SK-N-SH (cell line): ENCODE data around the gene BAIAP3. TPM values are rescaled to one million over a fixed set of nuclear protein-coding genes. Genes with fewer than 3 reads are reported as not detected.

Source experiments
- CTCF ChIA-PET: fragments of 300-600, 350-600 bp; formaldehyde crosslinking; extraction: SDS; loops from one replicate; lab custom pipeline; 2021; lab: Yijun Ruan, JAX
- POLR2A ChIA-PET: fragments of 350-600 bp; sonication (Branson Sonifier 250); formaldehyde crosslinking; extraction: SDS; loops from one replicate; lab custom pipeline; 2020; ENCODE audit warnings: antibody characterized with exemption, inconsistent platforms; lab: Yijun Ruan, JAX
- DNase-seq: peaks from one replicate; pipeline ENCODE4 v3.0.0; 2012
- H2AFZ ChIP-seq: fragments of 200-600 bp; sonication (generic); 2 replicates; pipeline ENCODE4 v1.8.1; 2016; ENCODE audit warnings: antibody characterized with exemption, mild to moderate bottlenecking, low read depth
- H3F3A ChIP-seq: fragments of 200-600 bp; sonication (generic); replicated peaks from 2 replicates; pipeline ENCODE3; 2016; ENCODE audit warnings: antibody characterized with exemption, mild to moderate bottlenecking; ENCODE audit not compliant: insufficient read depth
- H3K27ac ChIP-seq, 2 experiments: fragments of 200-500 bp in 1 of 2; fragments of 200-600 bp in 1 of 2; sonication (Bioruptor generic) in 1 of 2; sonication (generic), shearing (Covaris generic) in 1 of 2; 2 replicates each; pipeline versions ENCODE4 v1.5.1 to v1.6.1; 2014 to 2016; ENCODE audit warnings: low read depth in 2 of 2, inconsistent platforms in 1 of 2, low read length in 1 of 2, mild to moderate bottlenecking in 1 of 2, mixed read lengths in 1 of 2
- H3K27me3 ChIP-seq: fragments of 200-600 bp; sonication (generic), shearing (Covaris generic); 2 replicates; pipeline ENCODE4 v1.6.1; 2016; ENCODE audit warnings: mixed run types; ENCODE audit not compliant: insufficient read depth
- H3K36me3 ChIP-seq, 2 experiments: fragments of 200-500 bp in 1 of 2; fragments of 200-600 bp in 1 of 2; sonication (Bioruptor generic) in 1 of 2; sonication (generic) in 1 of 2; replicated peaks in 1 of 2; 2 replicates each; pipeline versions ENCODE3 to v1.5.1; 2014 to 2016; ENCODE audit warnings: low read length in 1 of 2, mild to moderate bottlenecking in 1 of 2; ENCODE audit not compliant: insufficient read depth in 2 of 2, control insufficient read depth in 1 of 2
- H3K4me1 ChIP-seq, 2 experiments: fragments of 200-500 bp in 1 of 2; fragments of 200-600 bp in 1 of 2; sonication (Bioruptor generic) in 1 of 2; sonication (generic), shearing (Covaris generic) in 1 of 2; 2 replicates each; pipeline versions ENCODE4 v1.5.1 to v1.6.1; 2014 to 2016; ENCODE audit warnings: low read depth in 1 of 2, low read length in 1 of 2, mixed run types in 1 of 2; ENCODE audit not compliant: insufficient read depth in 2 of 2, control insufficient read depth in 1 of 2
- H3K4me2 ChIP-seq: fragments of 200-600 bp; sonication (generic), shearing (Covaris generic); 2 replicates; pipeline ENCODE4 v1.6.1; 2017; ENCODE audit warnings: mixed run types
- H3K4me3 ChIP-seq, 2 experiments: fragments of 200-500 bp in 1 of 2; fragments of 200-600 bp in 1 of 2; sonication (Bioruptor generic) in 1 of 2; sonication (generic), shearing (Covaris generic) in 1 of 2; 2 replicates each; pipeline versions ENCODE4 v1.5.1 to v1.8.1; 2014 to 2016; ENCODE audit warnings: low read depth in 2 of 2, inconsistent platforms in 1 of 2, low read length in 1 of 2, mild to moderate bottlenecking in 1 of 2, mixed read lengths in 1 of 2, moderate library complexity in 1 of 2
- H3K79me2 ChIP-seq: fragments of 200-600 bp; sonication (generic); 2 replicates; pipeline ENCODE4 v1.8.1; 2017; ENCODE audit warnings: mild to moderate bottlenecking; ENCODE audit not compliant: insufficient read depth
- H3K9ac ChIP-seq: fragments of 200-600 bp; sonication (generic); 2 replicates; pipeline ENCODE4 v1.6.1; 2017; ENCODE audit warnings: mixed run types
- H3K9me2 ChIP-seq: fragments of 200-600 bp; sonication (generic); 2 replicates; pipeline ENCODE4 v1.6.1; 2017; ENCODE audit warnings: mixed run types
- H3K9me3 ChIP-seq: fragments of 200-600 bp; sonication (generic); 2 replicates; pipeline ENCODE4 v1.6.1; 2017; ENCODE audit warnings: mixed run types, mild to moderate bottlenecking, moderate library complexity
- H4K20me1 ChIP-seq: fragments of 200-600 bp; sonication (generic); 2 replicates; pipeline ENCODE4 v1.6.1; 2017; ENCODE audit warnings: mild to moderate bottlenecking, mixed run types; ENCODE audit not compliant: insufficient read depth
- ELF1 ChIP-seq: IDR thresholded peaks from 2 replicates; pipeline ENCODE4 v1.4.0; 2012
- FOSL2 ChIP-seq: IDR thresholded peaks from 2 replicates; pipeline ENCODE4 v1.4.0; 2012; ENCODE audit warnings: low read depth, mild to moderate bottlenecking, moderate library complexity, borderline replicate concordance
- GABPA ChIP-seq: IDR thresholded peaks from 2 replicates; pipeline ENCODE4 v1.4.0; 2012; ENCODE audit warnings: low read depth, mild to moderate bottlenecking
- GATA2 ChIP-seq: sonication (generic); formaldehyde crosslinking; IDR thresholded peaks from 2 replicates; pipeline ENCODE4 v1.5.0; 2020; ENCODE audit warnings: mild to moderate bottlenecking, missing genetic modification reagents
- MEF2A ChIP-seq: IDR thresholded peaks from 2 replicates; pipeline ENCODE4 v1.4.0; 2012; ENCODE audit warnings: low read depth, borderline replicate concordance
- NFIC ChIP-seq: IDR thresholded peaks from 2 replicates; pipeline ENCODE4 v1.4.0; 2012; ENCODE audit warnings: borderline replicate concordance
- NRF1 ChIP-seq: IDR thresholded peaks from 2 replicates; pipeline ENCODE4 v1.6.1; 2012; ENCODE audit warnings: low read depth, mild to moderate bottlenecking, low read length
- POLR2AphosphoS5 ChIP-seq: IDR thresholded peaks from 2 replicates; pipeline ENCODE4 v1.6.1; 2012; ENCODE audit warnings: low read depth, low read length
- RAD21 ChIP-seq: IDR thresholded peaks from 2 replicates; pipeline ENCODE4 v1.6.1; 2012; ENCODE audit warnings: mild to moderate bottlenecking, low read length
- RCOR1 ChIP-seq: fragments of 150-350 bp; IDR thresholded peaks from 2 replicates; pipeline ENCODE4 v1.6.1; 2017; ENCODE audit warnings: antibody characterized with exemption, low read length
- RFX5 ChIP-seq: IDR thresholded peaks from 2 replicates; pipeline ENCODE4 v1.6.1; 2012; ENCODE audit warnings: mild to moderate bottlenecking, improper control_type of control experiment, low read length
- YY1 ChIP-seq: IDR thresholded peaks from 2 replicates; pipeline ENCODE4 v1.4.0; 2012; ENCODE audit warnings: low read depth, mild to moderate bottlenecking
- WGBS: methylation state at CpG from one replicate; pipeline ENCODE4 v1.1.6; 2017; ENCODE audit warnings: low lambda C conversion rate; 5-methylcytosine and 5-hydroxymethylcytosine counted together
- polyA plus RNA-seq, 3 experiments: library from polyadenylated mRNA; depleted of rRNA; stranded (reverse); fragments of >200 nt; gene quantifications; 2 replicates each; pipeline ENCODE4 v1.2.3, GENCODE V29; 2012
- TF ChIP-seq, protein P1 (sequence below): fragments of 200-600 bp; sonication (generic); IDR thresholded peaks from 2 replicates; pipeline ENCODE4 v1.6.1; 2017; ENCODE audit warnings: antibody characterized with exemption, mild to moderate bottlenecking, moderate library complexity
- TF ChIP-seq, protein P2 (sequence below): IDR thresholded peaks from 2 replicates; pipeline ENCODE4; 2012
- TF ChIP-seq, protein P3 (sequence below): fragments of 150-350 bp; IDR thresholded peaks from 2 replicates; pipeline ENCODE4 v1.6.1; 2017; ENCODE audit warnings: antibody characterized with exemption, low read length, low read depth, borderline replicate concordance
- TF ChIP-seq, protein P4 (sequence below): IDR thresholded peaks from 2 replicates; pipeline ENCODE4 v1.4.0; 2012; ENCODE audit warnings: low read depth, borderline replicate concordance
- TF ChIP-seq, protein P5 (sequence below): IDR thresholded peaks from 2 replicates; pipeline ENCODE4 v1.4.0; 2012; ENCODE audit warnings: low read depth

The BAIAP3 gene
- polyA plus RNA-seq, 1 of the 3 experiments (the other 2 are of a cell fraction): 1.1 TPM

DNA sequence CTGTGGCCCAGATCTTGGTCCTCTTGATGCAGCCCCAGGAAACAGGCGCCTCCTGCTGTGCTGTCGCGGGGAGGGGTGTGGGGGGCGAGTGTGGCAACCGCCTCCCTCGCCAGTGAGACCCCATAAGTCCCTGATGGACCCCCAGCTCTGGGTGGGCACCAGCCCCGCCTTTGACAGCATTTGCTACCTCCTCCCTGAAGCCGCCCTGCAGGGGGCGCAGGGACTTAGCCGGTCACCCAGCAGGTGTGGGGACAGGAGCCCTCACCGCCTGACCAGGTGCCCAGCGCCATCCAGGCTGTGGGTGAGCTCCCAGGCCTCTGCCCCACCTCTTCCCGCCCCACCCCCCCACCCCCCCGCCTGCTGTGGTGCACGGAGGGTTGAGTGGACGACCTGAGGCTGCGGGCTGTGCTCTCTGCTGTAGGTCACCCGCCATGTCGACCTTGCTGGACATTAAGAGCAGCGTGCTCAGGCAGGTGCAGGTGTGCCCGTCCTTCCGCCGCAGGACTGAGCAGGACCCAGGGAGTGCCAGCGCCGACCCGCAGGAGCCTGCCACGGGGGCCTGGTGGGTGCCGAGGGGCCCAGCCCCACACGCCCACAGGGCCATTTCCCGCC lies 4.8 kb downstream of the BAIAP3 start:
- H3K27ac ChIP-seq: no peak overlapping the region
- H2AFZ ChIP-seq: no peak overlapping the region
- H4K20me1 ChIP-seq: no peaks in the 10 kb centered on the region
- no peaks in the 10 kb centered on the region for H3K9me2 ChIP-seq
- H3K4me2 ChIP-seq: no peak overlapping the region
- H3K27me3 ChIP-seq: peaks cover 52% of the 10 kb centered on the region
- no peaks in the 10 kb centered on the region for H3K36me3 ChIP-seq
- ChIA-PET CTCF (interaction anchor here (0.6 to 3.3 kb wide), 21 partner anchors 8 to 200 kb away, joined by 3 to 16 read pairs (median 5); partner anchors contain the start of genes GNPTG and TSR3), POLR2A (no interaction called here)
- no peak overlapping the region for H3K4me3 ChIP-seq
- no peak for TF ChIP-seq GATA2 (CRISPR knock-in tag)
- TF ChIP-seq, protein P1, sequence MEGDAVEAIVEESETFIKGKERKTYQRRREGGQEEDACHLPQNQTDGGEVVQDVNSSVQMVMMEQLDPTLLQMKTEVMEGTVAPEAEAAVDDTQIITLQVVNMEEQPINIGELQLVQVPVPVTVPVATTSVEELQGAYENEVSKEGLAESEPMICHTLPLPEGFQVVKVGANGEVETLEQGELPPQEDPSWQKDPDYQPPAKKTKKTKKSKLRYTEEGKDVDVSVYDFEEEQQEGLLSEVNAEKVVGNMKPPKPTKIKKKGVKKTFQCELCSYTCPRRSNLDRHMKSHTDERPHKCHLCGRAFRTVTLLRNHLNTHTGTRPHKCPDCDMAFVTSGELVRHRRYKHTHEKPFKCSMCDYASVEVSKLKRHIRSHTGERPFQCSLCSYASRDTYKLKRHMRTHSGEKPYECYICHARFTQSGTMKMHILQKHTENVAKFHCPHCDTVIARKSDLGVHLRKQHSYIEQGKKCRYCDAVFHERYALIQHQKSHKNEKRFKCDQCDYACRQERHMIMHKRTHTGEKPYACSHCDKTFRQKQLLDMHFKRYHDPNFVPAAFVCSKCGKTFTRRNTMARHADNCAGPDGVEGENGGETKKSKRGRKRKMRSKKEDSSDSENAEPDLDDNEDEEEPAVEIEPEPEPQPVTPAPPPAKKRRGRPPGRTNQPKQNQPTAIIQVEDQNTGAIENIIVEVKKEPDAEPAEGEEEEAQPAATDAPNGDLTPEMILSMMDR: peak; percentile 59
- no peak for TF ChIP-seq RAD21
- H3K4me1 ChIP-seq: peaks cover 0 to 20% of the 10 kb centered on the region in 2 experiments; a peak in 1 of 4 replicates
- H3K9ac ChIP-seq: no peak overlapping the region
- H3K9me3 ChIP-seq: no peaks in the 10 kb centered on the region
- 0% methylated on average over 5 of the region's 30 CpGs for WGBS
- no peaks in the 10 kb centered on the region for H3F3A ChIP-seq
- peak; percentile 78 for DNase-seq
- no peaks in the 10 kb centered on the region for H3K79me2 ChIP-seq

DNA sequence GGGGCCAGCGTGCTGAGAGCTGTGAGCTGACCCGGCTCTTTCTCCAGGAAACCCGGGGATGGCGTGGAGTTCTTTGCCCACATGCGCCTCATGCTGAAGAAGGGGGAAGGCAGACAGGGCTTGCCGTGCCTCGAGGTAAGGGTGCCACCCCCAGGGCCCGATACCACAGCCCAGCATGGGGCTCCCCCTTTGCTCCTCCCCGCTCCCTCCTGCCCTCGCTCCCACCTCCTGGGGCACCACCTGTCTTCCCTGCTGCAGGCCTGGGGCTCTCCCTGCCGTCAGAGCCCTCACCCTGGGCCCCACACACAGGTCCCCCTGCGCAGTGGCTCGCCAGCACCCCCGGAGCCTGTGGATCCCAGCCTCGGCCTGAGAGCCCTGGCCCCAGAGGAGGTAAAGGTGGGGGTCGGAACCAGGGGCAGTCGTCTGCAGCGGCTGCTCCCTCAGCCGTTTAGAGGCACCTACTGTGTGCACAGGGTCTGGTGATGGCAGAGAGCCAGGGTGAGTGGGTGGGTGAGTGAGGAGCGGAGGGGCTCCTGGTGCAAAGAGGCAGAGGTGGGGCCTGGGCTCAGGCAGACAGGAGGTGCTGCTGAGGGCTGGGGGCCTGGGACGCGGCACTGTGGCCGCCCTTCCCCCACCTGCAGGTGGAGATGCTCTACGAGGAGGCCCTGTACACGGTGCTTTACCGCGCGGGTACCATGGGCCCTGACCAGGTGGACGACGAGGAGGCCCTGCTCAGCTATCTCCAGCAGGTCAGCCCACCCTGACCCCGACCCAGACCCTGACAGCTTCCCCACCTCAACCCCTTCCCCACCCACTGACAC lies 5.6 kb downstream of the BAIAP3 start:
- Histone ChIP-seq H2AFZ (no peak overlapping the region), H3K4me2 (no peak overlapping the region), H4K20me1 (no peaks in the 10 kb centered on the region), H3K9ac (no peak overlapping the region), H3K27me3 (peaks cover 45% of the 10 kb centered on the region), H3K36me3 (no peaks in the 10 kb centered on the region), H3K27ac (no peak overlapping the region), H3K9me2 (no peaks in the 10 kb centered on the region), H3K4me1 (peaks cover 0 to 28% of the 10 kb centered on the region in 2 experiments; a peak in 1 of 4 replicates), H3F3A (no peaks in the 10 kb centered on the region), H3K4me3 (no peak overlapping the region), H3K9me3 (no peaks in the 10 kb centered on the region), H3K79me2 (no peaks in the 10 kb centered on the region)
- ChIA-PET POLR2A (no interaction called here), CTCF (interaction anchor here (0.6 to 3.3 kb wide), 15 partner anchors 9 to 134 kb away, joined by 3 to 16 read pairs (median 4); partner anchors contain the start of genes GNPTG and TSR3)
- WGBS: 23% methylated on average over 8 of the region's 31 CpGs
- DNase-seq: no peak
- TF ChIP-seq NRF1 (no peak), RCOR1 (no peak), FOSL2 (no peak), RFX5 (no peak), ELF1 (no peak), POLR2AphosphoS5 (no peak), YY1 (no peak), GABPA (no peak), GATA2 (CRISPR knock-in tag) (no peak), NFIC (no peak), MEF2A (no peak)
- TF ChIP-seq, protein P2, sequence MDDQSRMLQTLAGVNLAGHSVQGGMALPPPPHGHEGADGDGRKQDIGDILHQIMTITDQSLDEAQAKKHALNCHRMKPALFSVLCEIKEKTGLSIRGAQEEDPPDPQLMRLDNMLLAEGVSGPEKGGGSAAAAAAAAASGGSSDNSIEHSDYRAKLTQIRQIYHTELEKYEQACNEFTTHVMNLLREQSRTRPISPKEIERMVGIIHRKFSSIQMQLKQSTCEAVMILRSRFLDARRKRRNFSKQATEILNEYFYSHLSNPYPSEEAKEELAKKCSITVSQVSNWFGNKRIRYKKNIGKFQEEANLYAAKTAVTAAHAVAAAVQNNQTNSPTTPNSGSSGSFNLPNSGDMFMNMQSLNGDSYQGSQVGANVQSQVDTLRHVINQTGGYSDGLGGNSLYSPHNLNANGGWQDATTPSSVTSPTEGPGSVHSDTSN: no peak
- TF ChIP-seq, protein P1: no peak
- TF ChIP-seq, protein P3, sequence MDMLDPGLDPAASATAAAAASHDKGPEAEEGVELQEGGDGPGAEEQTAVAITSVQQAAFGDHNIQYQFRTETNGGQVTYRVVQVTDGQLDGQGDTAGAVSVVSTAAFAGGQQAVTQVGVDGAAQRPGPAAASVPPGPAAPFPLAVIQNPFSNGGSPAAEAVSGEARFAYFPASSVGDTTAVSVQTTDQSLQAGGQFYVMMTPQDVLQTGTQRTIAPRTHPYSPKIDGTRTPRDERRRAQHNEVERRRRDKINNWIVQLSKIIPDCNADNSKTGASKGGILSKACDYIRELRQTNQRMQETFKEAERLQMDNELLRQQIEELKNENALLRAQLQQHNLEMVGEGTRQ: no peak
- TF ChIP-seq, protein P4, sequence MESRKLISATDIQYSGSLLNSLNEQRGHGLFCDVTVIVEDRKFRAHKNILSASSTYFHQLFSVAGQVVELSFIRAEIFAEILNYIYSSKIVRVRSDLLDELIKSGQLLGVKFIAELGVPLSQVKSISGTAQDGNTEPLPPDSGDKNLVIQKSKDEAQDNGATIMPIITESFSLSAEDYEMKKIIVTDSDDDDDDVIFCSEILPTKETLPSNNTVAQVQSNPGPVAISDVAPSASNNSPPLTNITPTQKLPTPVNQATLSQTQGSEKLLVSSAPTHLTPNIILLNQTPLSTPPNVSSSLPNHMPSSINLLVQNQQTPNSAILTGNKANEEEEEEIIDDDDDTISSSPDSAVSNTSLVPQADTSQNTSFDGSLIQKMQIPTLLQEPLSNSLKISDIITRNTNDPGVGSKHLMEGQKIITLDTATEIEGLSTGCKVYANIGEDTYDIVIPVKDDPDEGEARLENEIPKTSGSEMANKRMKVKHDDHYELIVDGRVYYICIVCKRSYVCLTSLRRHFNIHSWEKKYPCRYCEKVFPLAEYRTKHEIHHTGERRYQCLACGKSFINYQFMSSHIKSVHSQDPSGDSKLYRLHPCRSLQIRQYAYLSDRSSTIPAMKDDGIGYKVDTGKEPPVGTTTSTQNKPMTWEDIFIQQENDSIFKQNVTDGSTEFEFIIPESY: no peak
- TF ChIP-seq, protein P5, sequence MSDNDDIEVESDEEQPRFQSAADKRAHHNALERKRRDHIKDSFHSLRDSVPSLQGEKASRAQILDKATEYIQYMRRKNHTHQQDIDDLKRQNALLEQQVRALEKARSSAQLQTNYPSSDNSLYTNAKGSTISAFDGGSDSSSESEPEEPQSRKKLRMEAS: no peak
